KBM-7 (cell line): ENCODE results near the gene PF4V1.

Experiments used
- DNase-seq: peaks from one replicate; pipeline ENCODE4 v3.0.0-alpha.2; 2015
- in situ Hi-C: fragments of 300-500 bp; cut with MboI; formaldehyde crosslinking; loops from 2 replicates; pipeline ENCODE4 v1.14.3; 2020; ENCODE audit warnings: low sequenced_read_pairs, low pct_unique_long_range_greater_than_20kb, mixed read lengths

The PF4V1 gene

GRCh38 chr4:73853246-73853704, at the start of gene PF4V1:
PF4V1 (plus strand) TSS chr4:73853296; CDS start chr4:73853363, 67 bp downstream.
- DNase-seq = no peak
- in situ Hi-C loops = no loop called here

GRCh38 chr4:73810191-73810590, 42.9 kb upstream of the PF4V1 start:
- DNase-seq = no peak
- in situ Hi-C loops = no loop called here

GRCh38 chr4:73811841-73812240, 41.3 kb upstream of the PF4V1 start:
- in situ Hi-C loops = no loop called here
- DNase-seq = no peak

- in situ Hi-C loops = no loop called here
- DNase-seq = no peak
Observed at GRCh38 chr4:73814679-73815078, 38.4 kb upstream of the PF4V1 start.

GRCh38 chr4:73815145-73815544, 38.0 kb upstream of the PF4V1 start:
- peak; percentile 34 for DNase-seq
- in situ Hi-C loops = no loop called here

- in situ Hi-C loops = no loop called here
- DNase-seq = no peak
Observed at GRCh38 chr4:73816814-73817213, 36.3 kb upstream of the PF4V1 start.

- in situ Hi-C loops = no loop called here
Observed at GRCh38 chr4:73817341-73817740, 35.8 kb upstream of the PF4V1 start.

GRCh38 chr4:73821325-73821724, 31.8 kb upstream of the PF4V1 start:
- in situ Hi-C loops = no loop called here
- DNase-seq = no peak

More at GRCh38 chr4:73817341-73817740, 35.8 kb upstream of the PF4V1 start:
- no peak for DNase-seq

GRCh38 chr4:73822389-73822788, 30.7 kb upstream of the PF4V1 start:
- in situ Hi-C loops = no loop called here
- no peak for DNase-seq

GRCh38 chr4:73822812-73823504, 30.1 kb upstream of the PF4V1 start:
- in situ Hi-C loops = no loop called here
- DNase-seq = no peak

GRCh38 chr4:73823760-73824159, 29.3 kb upstream of the PF4V1 start:
- DNase-seq = no peak
- in situ Hi-C loops = no loop called here

- DNase-seq = no peak
- in situ Hi-C loops = no loop called here
Observed at GRCh38 chr4:73828956-73829355, 24.1 kb upstream of the PF4V1 start.

- DNase-seq = no peak
- in situ Hi-C loops = no loop called here
Observed at GRCh38 chr4:73831569-73831968, 21.5 kb upstream of the PF4V1 start.

- in situ Hi-C loops = no loop called here
- peak; percentile 9 for DNase-seq
Observed at GRCh38 chr4:73832651-73833237, 20.4 kb upstream of the PF4V1 start.

- in situ Hi-C loops = no loop called here
- no peak for DNase-seq
Observed at GRCh38 chr4:73836373-73837279, 16.5 kb upstream of the PF4V1 start, which contains the start of gene CXCL6. CXCL6 (plus strand) TSS chr4:73836678; CDS start chr4:73836751, 73 bp downstream.

GRCh38 chr4:73839071-73839470, 14.0 kb upstream of the PF4V1 start:
- DNase-seq = no peak
- in situ Hi-C loops = no loop called here

GRCh38 chr4:73839715-73840114, 13.4 kb upstream of the PF4V1 start:
- in situ Hi-C loops = no loop called here
- DNase-seq = no peak

GRCh38 chr4:73841243-73841925, 11.7 kb upstream of the PF4V1 start:
- in situ Hi-C loops = no loop called here
- DNase-seq = no peak

- no peak for DNase-seq
- in situ Hi-C loops = no loop called here
Observed at GRCh38 chr4:73842696-73843095, 10.4 kb upstream of the PF4V1 start.
